HFFc6 (cell line): ENCODE data around the gene GCK. TPM values are rescaled to one million over a fixed set of nuclear protein-coding genes. Genes with fewer than 3 reads are reported as not detected.
A peak's percentile ranks its signal among the peaks of the same experiment; 100 is the strongest.

ENCODE experiments used
- DNase-seq: peaks from one replicate; pipeline ENCODE4 v3.0.0-alpha.2; 2018
- H3K27ac Mint-ChIP-seq: 2 replicates; pipeline ENCODE4 v1.8.0; 2020; ENCODE audit warnings: mild to moderate bottlenecking, mixed read lengths
- H3K27me3 Mint-ChIP-seq: 2 replicates; pipeline ENCODE4 v1.8.0; 2021; ENCODE audit warnings: mild to moderate bottlenecking, moderate library complexity, mixed read lengths; ENCODE audit not compliant: insufficient read depth
- H3K36me3 Mint-ChIP-seq: 2 replicates; pipeline ENCODE4 v1.8.0; 2021; ENCODE audit warnings: low read depth, mixed read lengths
- H3K4me1 Mint-ChIP-seq: 2 replicates; pipeline ENCODE4 v1.8.0; 2020; ENCODE audit warnings: low read depth, mixed read lengths
- H3K4me3 Mint-ChIP-seq: 2 replicates; pipeline ENCODE4 v1.8.0; 2020; ENCODE audit warnings: mild to moderate bottlenecking, moderate library complexity, mixed read lengths
- H3K9me3 Mint-ChIP-seq: 2 replicates; pipeline ENCODE4 v1.8.0; 2020; ENCODE audit warnings: mild to moderate bottlenecking, mixed read lengths
- CTCF ChIP-seq: fragments of 200-600 bp; sonication (generic); IDR thresholded peaks from 2 replicates; pipeline ENCODE4 v1.5.0; 2021; ENCODE audit warnings: antibody characterized with exemption, mild to moderate bottlenecking
- total RNA-seq, 6 experiments: library from RNA; stranded (reverse); fragmentation: NEBNext Ultra II Directional; extraction: Animal tissue kit (Norgen Biotek cat#: 25700); gene quantifications; 2 replicates in 1 of 6; 3 replicates in 5 of 6; pipeline ENCODE4 v1.2.3, GENCODE V29; 2021

The GCK gene
- total RNA-seq, 6 experiments from 2014 or later: 0.11 to 0.26 (median 0.17) TPM; not detected in 2

GRCh38 chr7:44221231-44221791 is 32.1 kb upstream of the GCK start:
- TF ChIP-seq CTCF: peak; percentile 35; the same call in 1 of the 2 replicates
- no peaks in the 10 kb centered on the region for H3K9me3 Mint-ChIP-seq
- H3K4me3 Mint-ChIP-seq: no peak overlapping the region
- H3K36me3 Mint-ChIP-seq: no peaks in the 10 kb centered on the region
- DNase-seq: no peak
- peaks cover 18% of the 10 kb centered on the region for H3K27me3 Mint-ChIP-seq
- no peaks in the 10 kb centered on the region for H3K4me1 Mint-ChIP-seq
- H3K27ac Mint-ChIP-seq: no peak overlapping the region

- Mint-ChIP-seq H3K27me3 (peaks cover 11% of the 10 kb centered on the region; the same call in 1 of the 2 replicates), H3K4me3 (no peak overlapping the region), H3K27ac (no peak overlapping the region), H3K4me1 (no peaks in the 10 kb centered on the region), H3K9me3 (no peaks in the 10 kb centered on the region), H3K36me3 (no peaks in the 10 kb centered on the region)
- DNase-seq: no peak
- TF ChIP-seq CTCF: no peak
Measured at GRCh38 chr7:44220358-44221112, 31.3 kb upstream of the GCK start.

- Mint-ChIP-seq H3K4me1 (no peaks in the 10 kb centered on the region), H3K9me3 (no peaks in the 10 kb centered on the region), H3K36me3 (no peaks in the 10 kb centered on the region), H3K27ac (no peak overlapping the region), H3K4me3 (no peak overlapping the region), H3K27me3 (peaks cover 11% of the 10 kb centered on the region)
- no peak for TF ChIP-seq CTCF
- DNase-seq: no peak
Measured at GRCh38 chr7:44220046-44220357, 30.8 kb upstream of the GCK start.

GRCh38 chr7:44219371-44220045 is 30.3 kb upstream of the GCK start:
- Mint-ChIP-seq H3K9me3 (no peaks in the 10 kb centered on the region), H3K4me1 (no peaks in the 10 kb centered on the region), H3K27me3 (peaks cover 12% of the 10 kb centered on the region), H3K36me3 (no peaks in the 10 kb centered on the region), H3K4me3 (no peak overlapping the region), H3K27ac (no peak overlapping the region)
- TF ChIP-seq CTCF: no peak
- no peak for DNase-seq

GRCh38 chr7:44218418-44219201 is 29.4 kb upstream of the GCK start:
- DNase-seq: no peak
- peaks cover 4% of the 10 kb centered on the region; the same call in 1 of the 2 replicates for H3K36me3 Mint-ChIP-seq
- no peak overlapping the region for H3K4me3 Mint-ChIP-seq
- H3K27ac Mint-ChIP-seq: no peak overlapping the region
- H3K4me1 Mint-ChIP-seq: no peaks in the 10 kb centered on the region
- no peaks in the 10 kb centered on the region for H3K9me3 Mint-ChIP-seq
- no peak for TF ChIP-seq CTCF
- peaks cover 7% of the 10 kb centered on the region for H3K27me3 Mint-ChIP-seq
